ENCODE data around the gene NEBL. TPM values are rescaled to one million over a fixed set of nuclear protein-coding genes. Genes with fewer than 3 reads are reported as not detected.
A peak's percentile ranks its signal among the peaks of the same experiment; 100 is the strongest.

Gene NEBL
- total and polyA plus RNA-seq, 4 donors, result 19.4 to 74.7 (median 50.1) TPM

DNA sequence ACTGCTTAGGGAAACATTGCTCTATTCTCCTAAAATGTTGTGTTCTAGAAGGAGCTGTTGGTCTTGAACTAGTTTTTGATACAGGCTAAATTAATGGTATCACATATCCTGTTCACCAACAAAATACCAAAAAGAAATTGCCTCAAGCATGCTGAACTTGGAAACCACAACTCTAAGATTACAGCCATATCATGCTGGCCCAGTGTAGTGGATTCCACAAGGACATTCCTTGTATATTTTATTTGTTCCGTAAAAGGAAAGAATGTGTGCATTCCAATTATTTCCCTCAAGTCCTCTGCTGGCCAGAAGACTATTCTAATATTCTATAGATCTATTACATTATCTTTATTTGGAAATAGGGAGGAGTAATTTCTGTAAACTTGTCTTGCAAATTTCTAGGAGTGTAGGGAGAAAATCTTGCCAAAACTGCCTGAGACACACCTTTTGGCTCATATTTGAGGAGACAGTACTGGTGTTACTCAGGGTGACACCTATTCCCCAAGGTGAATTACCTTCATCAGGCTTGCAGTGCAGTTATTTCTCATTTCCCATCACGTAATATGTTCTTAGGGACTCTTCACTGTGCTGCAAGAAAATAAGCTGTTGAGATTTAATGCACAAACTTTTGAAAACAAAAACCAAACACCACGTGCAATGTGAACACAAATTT is 1.9 kb upstream of the NEBL start:
- Histone ChIP-seq H3K4me3 (no peak overlapping the region), H3K4me1 (ENCODE audit: control insufficient read depth in 5 of 5, insufficient read depth in 5 of 5, low read length in 5 of 5) (peaks cover 0 to 10% (median 5%) of the 10 kb centered on the region in 5 donors), H3K9me3 (ENCODE audit: control insufficient read depth in 4 of 4, insufficient read depth in 3 of 4, low read length in 3 of 4) (no peaks in the 10 kb centered on the region), H3K27ac (ENCODE audit: low read depth in 1 of 2, low read length in 1 of 2) (peak overlapping the region in 1 of 2 donors; percentile 33), H3K36me3 (ENCODE audit: control insufficient read depth in 4 of 4, insufficient read depth in 4 of 4, low read length in 4 of 4) (peaks cover 0 to 1% (median 0%) of the 10 kb centered on the region in 4 donors), H3K27me3 (ENCODE audit: control insufficient read depth in 3 of 3, insufficient read depth in 3 of 3, low read length in 2 of 3) (no peaks in the 10 kb centered on the region), H3K9ac (ENCODE audit: insufficient read depth in 1 of 2, low read length in 2 of 2) (no peak overlapping the region)
- no peak for DNase-seq
- ATAC-seq (ENCODE audit: insufficient read depth, low FRiP score), result no peak
- TF ChIP-seq, protein P1, sequence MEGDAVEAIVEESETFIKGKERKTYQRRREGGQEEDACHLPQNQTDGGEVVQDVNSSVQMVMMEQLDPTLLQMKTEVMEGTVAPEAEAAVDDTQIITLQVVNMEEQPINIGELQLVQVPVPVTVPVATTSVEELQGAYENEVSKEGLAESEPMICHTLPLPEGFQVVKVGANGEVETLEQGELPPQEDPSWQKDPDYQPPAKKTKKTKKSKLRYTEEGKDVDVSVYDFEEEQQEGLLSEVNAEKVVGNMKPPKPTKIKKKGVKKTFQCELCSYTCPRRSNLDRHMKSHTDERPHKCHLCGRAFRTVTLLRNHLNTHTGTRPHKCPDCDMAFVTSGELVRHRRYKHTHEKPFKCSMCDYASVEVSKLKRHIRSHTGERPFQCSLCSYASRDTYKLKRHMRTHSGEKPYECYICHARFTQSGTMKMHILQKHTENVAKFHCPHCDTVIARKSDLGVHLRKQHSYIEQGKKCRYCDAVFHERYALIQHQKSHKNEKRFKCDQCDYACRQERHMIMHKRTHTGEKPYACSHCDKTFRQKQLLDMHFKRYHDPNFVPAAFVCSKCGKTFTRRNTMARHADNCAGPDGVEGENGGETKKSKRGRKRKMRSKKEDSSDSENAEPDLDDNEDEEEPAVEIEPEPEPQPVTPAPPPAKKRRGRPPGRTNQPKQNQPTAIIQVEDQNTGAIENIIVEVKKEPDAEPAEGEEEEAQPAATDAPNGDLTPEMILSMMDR (IDR thresholded peaks at IDR 0.05; ENCODE audit: control extremely low read depth, extremely low read depth), result no peak
- 82 to 84% methylated on average over 3 of the region's 3 CpGs for WGBS, 2 donors

DNA sequence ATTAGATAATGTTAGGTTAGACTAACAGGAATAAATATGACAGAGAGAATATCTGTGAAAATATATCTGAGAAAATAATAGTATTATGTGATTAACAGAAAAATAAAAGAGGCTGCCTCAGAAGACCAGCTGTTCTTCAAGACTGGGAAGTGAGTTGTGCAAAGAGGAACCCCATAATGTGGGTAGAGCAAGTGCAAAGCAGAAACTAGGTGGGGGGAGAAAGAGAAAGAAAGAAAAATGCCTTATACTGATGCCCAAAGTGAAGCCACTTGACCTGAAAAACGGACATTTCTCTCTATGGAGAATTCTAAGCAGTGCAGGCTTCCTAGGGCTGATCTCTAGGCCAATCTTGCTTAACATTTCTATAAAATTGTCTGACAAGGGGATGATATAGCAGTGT is 3.8 kb downstream of the NEBL start:
- 65% methylated on average over 1 of the region's 1 CpG for WGBS, 2 donors

DNA sequence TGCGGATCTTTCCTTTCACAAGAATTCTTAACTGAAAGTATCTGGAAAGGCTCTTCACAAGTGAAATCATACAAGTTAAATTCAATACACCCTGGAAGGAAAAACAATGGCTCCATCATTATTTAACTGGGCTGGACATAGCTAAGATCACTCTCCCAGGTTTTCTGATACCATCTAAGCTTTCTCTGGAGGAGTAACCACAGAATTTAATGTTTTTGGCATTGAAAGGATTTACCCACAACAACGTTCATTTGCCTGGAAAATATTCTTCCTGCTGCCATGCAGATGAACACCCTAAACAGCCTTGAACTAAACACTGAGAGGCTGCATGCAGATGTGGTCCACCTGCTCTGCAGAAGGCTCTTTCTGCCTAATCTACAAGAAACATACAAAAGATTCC is 4.3 kb downstream of the NEBL start:
- no peaks in the 10 kb centered on the region for H3K27me3 ChIP-seq (ENCODE audit: control insufficient read depth in 3 of 3, insufficient read depth in 3 of 3, low read length in 2 of 3)
- TF ChIP-seq, protein P1 (IDR thresholded peaks at IDR 0.05; ENCODE audit: control extremely low read depth, extremely low read depth), result no peak
- peaks cover 0 to 49% (median 5%) of the 10 kb centered on the region in 5 donors for H3K4me1 ChIP-seq (ENCODE audit: control insufficient read depth in 5 of 5, insufficient read depth in 5 of 5, low read length in 5 of 5)
- no peak for ATAC-seq (ENCODE audit: insufficient read depth, low FRiP score)
- no peak overlapping the region for H3K4me3 ChIP-seq
- WGBS, 2 donors, result 64 to 76% methylated on average over 2 of the region's 2 CpGs
- H3K27ac ChIP-seq (ENCODE audit: low read depth in 1 of 2, low read length in 1 of 2), result peak overlapping the region in 1 of 2 donors; percentile 82
- DNase-seq, result peak in 2 of 3 donors; percentile 40 to 49
- peaks cover 0 to 4% (median 0%) of the 10 kb centered on the region in 4 donors for H3K36me3 ChIP-seq (ENCODE audit: control insufficient read depth in 4 of 4, insufficient read depth in 4 of 4, low read length in 4 of 4)
- H3K9ac ChIP-seq (ENCODE audit: insufficient read depth in 1 of 2, low read length in 2 of 2), result no peak overlapping the region
- H3K9me3 ChIP-seq (ENCODE audit: control insufficient read depth in 4 of 4, insufficient read depth in 3 of 4, low read length in 3 of 4), result no peaks in the 10 kb centered on the region

More for the DNA sequence above, 3.8 kb downstream of the NEBL start:
- no peak overlapping the region for H3K4me3 ChIP-seq
- H3K9ac ChIP-seq (ENCODE audit: insufficient read depth in 1 of 2, low read length in 2 of 2), result no peak overlapping the region
- TF ChIP-seq, protein P1 (IDR thresholded peaks at IDR 0.05; ENCODE audit: control extremely low read depth, extremely low read depth), result no peak
- ATAC-seq (ENCODE audit: insufficient read depth, low FRiP score), result no peak
- H3K27me3 ChIP-seq (ENCODE audit: control insufficient read depth in 3 of 3, insufficient read depth in 3 of 3, low read length in 2 of 3), result no peaks in the 10 kb centered on the region
- DNase-seq, result no peak
- peaks cover 0 to 4% (median 0%) of the 10 kb centered on the region in 4 donors for H3K36me3 ChIP-seq (ENCODE audit: control insufficient read depth in 4 of 4, insufficient read depth in 4 of 4, low read length in 4 of 4)
- no peaks in the 10 kb centered on the region for H3K9me3 ChIP-seq (ENCODE audit: control insufficient read depth in 4 of 4, insufficient read depth in 3 of 4, low read length in 3 of 4)
- peaks cover 0 to 47% (median 5%) of the 10 kb centered on the region in 5 donors for H3K4me1 ChIP-seq (ENCODE audit: control insufficient read depth in 5 of 5, insufficient read depth in 5 of 5, low read length in 5 of 5)
- peak overlapping the region in 1 of 2 donors; percentile 82 for H3K27ac ChIP-seq (ENCODE audit: low read depth in 1 of 2, low read length in 1 of 2)
